H9 (cell line): ENCODE data around the gene PFN3. TPM values are rescaled to one million over a fixed set of nuclear protein-coding genes. Genes with fewer than 3 reads are reported as not detected.

Experiments
- DNase-seq: peaks from one replicate; pipeline ENCODE4 v3.0.0-alpha.2; 2017
- H2AFZ ChIP-seq: one replicate; pipeline ENCODE4 v1.6.1; 2013; ENCODE audit warnings: mild to moderate bottlenecking, low read length, control low read depth, moderate library complexity
- H2AK5ac ChIP-seq: 2 replicates; pipeline ENCODE4 v1.6.1; 2013; ENCODE audit warnings: low read length, control low read depth, mixed read lengths; ENCODE audit not compliant: insufficient read length
- H2BK120ac ChIP-seq: one replicate; pipeline ENCODE4 v1.6.1; 2013; ENCODE audit warnings: low read depth, mild to moderate bottlenecking, low read length, control low read depth, inconsistent platforms; ENCODE audit not compliant: poor library complexity, severe bottlenecking
- H2BK12ac ChIP-seq: 2 replicates; pipeline ENCODE4 v1.6.1; 2013; ENCODE audit warnings: low read length, control low read depth, mixed read lengths, low read depth; ENCODE audit not compliant: insufficient read length
- H2BK15ac ChIP-seq: 2 replicates; pipeline ENCODE4 v1.6.1; 2013; ENCODE audit warnings: low read depth, low read length, control low read depth
- H2BK20ac ChIP-seq: one replicate; pipeline ENCODE4 v1.6.1; 2013; ENCODE audit warnings: low read depth, mild to moderate bottlenecking, low read length, control low read depth, inconsistent platforms; ENCODE audit not compliant: poor library complexity, severe bottlenecking
- H2BK5ac ChIP-seq: 2 replicates; pipeline ENCODE4 v1.6.1; 2013; ENCODE audit warnings: low read length, control low read depth, mixed read lengths; ENCODE audit not compliant: insufficient read length
- H3K14ac ChIP-seq: 2 replicates; pipeline ENCODE4 v1.6.1; 2013; ENCODE audit warnings: low read length, control low read depth; ENCODE audit not compliant: insufficient read depth
- H3K18ac ChIP-seq: 2 replicates; pipeline ENCODE4 v1.6.1; 2013; ENCODE audit warnings: low read depth, mild to moderate bottlenecking, mixed read lengths, low read length, control low read depth; ENCODE audit not compliant: insufficient read length
- H3K23ac ChIP-seq: 2 replicates; pipeline ENCODE4 v1.6.1; 2013; ENCODE audit warnings: low read length, control low read depth, mixed read lengths, low read depth; ENCODE audit not compliant: insufficient read length
- H3K23me2 ChIP-seq: 2 replicates; pipeline ENCODE4 v1.6.1; 2013; ENCODE audit warnings: low read depth, mild to moderate bottlenecking, mixed read lengths, low read length, control low read depth; ENCODE audit not compliant: insufficient read length, poor library complexity, severe bottlenecking
- H3K27ac ChIP-seq: 2 replicates; pipeline ENCODE4 v1.5.1; 2013; ENCODE audit warnings: low read length, control low read depth, mixed read lengths, low read depth; ENCODE audit not compliant: insufficient read length
- H3K27me3 ChIP-seq: 2 replicates; pipeline ENCODE4 v1.6.1; 2013; ENCODE audit warnings: low read length, control low read depth, inconsistent platforms; ENCODE audit not compliant: insufficient read depth
- H3K4ac ChIP-seq: 2 replicates; pipeline ENCODE4 v1.6.1; 2013; ENCODE audit warnings: low read depth, mild to moderate bottlenecking, control low read depth, inconsistent platforms, low read length, moderate library complexity
- H3K4me1 ChIP-seq: 2 replicates; pipeline ENCODE4 v1.6.1; 2013; ENCODE audit warnings: low read length, control low read depth, inconsistent platforms; ENCODE audit not compliant: insufficient read depth
- H3K4me2 ChIP-seq: 2 replicates; pipeline ENCODE4 v1.6.1; 2013; ENCODE audit warnings: low read length, control low read depth, mixed read lengths; ENCODE audit not compliant: insufficient read length, insufficient read depth
- H3K56ac ChIP-seq: 2 replicates; pipeline ENCODE4 v1.6.1; 2013; ENCODE audit warnings: low read depth, mild to moderate bottlenecking, mixed read lengths, low read length, control low read depth; ENCODE audit not compliant: insufficient read length
- H3K79me1 ChIP-seq: 2 replicates; pipeline ENCODE4 v1.6.1; 2013; ENCODE audit warnings: low read depth, mild to moderate bottlenecking, moderate library complexity, low read length, control low read depth, inconsistent platforms; ENCODE audit not compliant: insufficient read depth, poor library complexity, severe bottlenecking
- H3K79me2 ChIP-seq: 2 replicates; pipeline ENCODE4 v1.6.1; 2013; ENCODE audit warnings: low read length, control low read depth, inconsistent platforms; ENCODE audit not compliant: insufficient read depth
- H3K9ac ChIP-seq: 2 replicates; pipeline ENCODE4 v1.6.1; 2013; ENCODE audit warnings: low read length, control low read depth, mixed read lengths; ENCODE audit not compliant: insufficient read length; ENCODE audit errors: extremely low read depth
- H3K9me3 ChIP-seq: one replicate; pipeline ENCODE4 v1.6.1; 2013; ENCODE audit warnings: low read depth, low read length, inconsistent platforms; ENCODE audit not compliant: control insufficient read depth
- H3T11ph ChIP-seq: one replicate; pipeline ENCODE4 v1.6.1; 2013; ENCODE audit warnings: mild to moderate bottlenecking, low read length, control low read depth, inconsistent platforms
- H4K20me1 ChIP-seq: one replicate; pipeline ENCODE4 v1.6.1; 2013; ENCODE audit not compliant: control insufficient read depth, insufficient read length, insufficient read depth
- H4K5ac ChIP-seq: 2 replicates; pipeline ENCODE4 v1.6.1; 2013; ENCODE audit warnings: low read depth, mild to moderate bottlenecking, mixed read lengths, low read length, control low read depth; ENCODE audit not compliant: insufficient read length
- H4K8ac ChIP-seq: replicated peaks from 2 replicates; pipeline ENCODE4 v1.6.1; 2013; ENCODE audit warnings: low read length, control low read depth, mixed read lengths, low read depth; ENCODE audit not compliant: insufficient read length
- H4K91ac ChIP-seq: 2 replicates; pipeline ENCODE4 v1.6.1; 2013; ENCODE audit warnings: low read depth, mild to moderate bottlenecking, moderate library complexity, mixed read lengths, low read length, control low read depth; ENCODE audit not compliant: insufficient read length
- H3K27ac Mint-ChIP-seq, 3 experiments: 2 replicates in 2 of 3; 3 replicates in 1 of 3; pipeline ENCODE4 v1.8.0; 2020 to 2021; ENCODE audit warnings: mixed read lengths in 3 of 3, mild to moderate bottlenecking in 1 of 3, moderate library complexity in 1 of 3
- H3K27me3 Mint-ChIP-seq: 2 replicates; pipeline ENCODE4 v1.8.0; 2021; ENCODE audit warnings: low read depth, mild to moderate bottlenecking, moderate library complexity, mixed read lengths
- H3K36me3 Mint-ChIP-seq, 3 experiments: 2 replicates in 2 of 3; 3 replicates in 1 of 3; pipeline ENCODE4 v1.8.0; 2020 to 2021; ENCODE audit warnings: low read depth in 3 of 3, mixed read lengths in 3 of 3; ENCODE audit not compliant: insufficient read depth in 1 of 3
- H3K4me1 Mint-ChIP-seq, 2 experiments: 2 replicates each; pipeline ENCODE4 v1.8.0; 2020; ENCODE audit warnings: mixed read lengths in 2 of 2
- H3K4me3 Mint-ChIP-seq, 2 experiments: 2 replicates in 1 of 2; 3 replicates in 1 of 2; pipeline ENCODE4 v1.8.0; 2020 to 2021; ENCODE audit warnings: mild to moderate bottlenecking in 2 of 2, mixed read lengths in 2 of 2, moderate library complexity in 1 of 2
- H3K9me3 Mint-ChIP-seq, 2 experiments: 2 replicates in 1 of 2; 3 replicates in 1 of 2; pipeline ENCODE4 v1.8.0; 2020; ENCODE audit warnings: mild to moderate bottlenecking in 2 of 2, mixed read lengths in 2 of 2, moderate library complexity in 1 of 2
- WGBS: extraction: QIAGEN DNeasy Blood & Tissue Kit; methylation state at CpG from one replicate; pipeline ENCODE4 v1.1.7; 2013; ENCODE audit warnings: missing lambda C conversion rate, low lambda C conversion rate, mixed read lengths; ENCODE audit not compliant: insufficient read length; ENCODE audit errors: extremely low coverage; 5-methylcytosine and 5-hydroxymethylcytosine counted together
- total RNA-seq: library from RNA; stranded (reverse); gene quantifications from 2 replicates; pipeline ENCODE4 v1.2.1, GENCODE V29; 2021
- TF ChIP-seq, protein P1 (sequence below): fragments of 200-600 bp; sonication (generic); conservative IDR thresholded peaks from 3 replicates; pipeline ENCODE4 v1.8.0; 2021; ENCODE audit warnings: antibody characterized with exemption, mild to moderate bottlenecking

The PFN3 gene
- total RNA-seq, 1 experiment from 2014 or later: not detected

DNA sequence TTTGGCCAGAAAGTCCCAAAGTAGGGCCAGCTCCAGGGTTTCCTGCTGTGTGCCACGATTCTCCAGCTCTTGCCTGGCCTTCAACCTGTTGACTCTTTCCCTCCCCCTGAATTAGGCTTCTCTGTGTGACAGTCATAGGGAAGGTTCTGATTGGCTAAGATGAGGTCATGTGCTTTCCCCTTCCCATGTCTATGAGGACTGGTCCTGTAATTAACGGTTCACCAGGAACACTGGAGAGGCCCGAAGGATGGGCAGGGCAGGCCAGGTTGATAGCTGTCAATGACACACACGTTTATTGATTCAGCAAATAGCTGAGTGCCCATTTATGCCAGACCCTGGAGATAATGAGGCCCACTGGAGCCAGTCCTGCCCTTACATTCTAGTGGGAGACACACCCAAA, 37.2 kb upstream of the PFN3 start:
- TF ChIP-seq, protein P1, sequence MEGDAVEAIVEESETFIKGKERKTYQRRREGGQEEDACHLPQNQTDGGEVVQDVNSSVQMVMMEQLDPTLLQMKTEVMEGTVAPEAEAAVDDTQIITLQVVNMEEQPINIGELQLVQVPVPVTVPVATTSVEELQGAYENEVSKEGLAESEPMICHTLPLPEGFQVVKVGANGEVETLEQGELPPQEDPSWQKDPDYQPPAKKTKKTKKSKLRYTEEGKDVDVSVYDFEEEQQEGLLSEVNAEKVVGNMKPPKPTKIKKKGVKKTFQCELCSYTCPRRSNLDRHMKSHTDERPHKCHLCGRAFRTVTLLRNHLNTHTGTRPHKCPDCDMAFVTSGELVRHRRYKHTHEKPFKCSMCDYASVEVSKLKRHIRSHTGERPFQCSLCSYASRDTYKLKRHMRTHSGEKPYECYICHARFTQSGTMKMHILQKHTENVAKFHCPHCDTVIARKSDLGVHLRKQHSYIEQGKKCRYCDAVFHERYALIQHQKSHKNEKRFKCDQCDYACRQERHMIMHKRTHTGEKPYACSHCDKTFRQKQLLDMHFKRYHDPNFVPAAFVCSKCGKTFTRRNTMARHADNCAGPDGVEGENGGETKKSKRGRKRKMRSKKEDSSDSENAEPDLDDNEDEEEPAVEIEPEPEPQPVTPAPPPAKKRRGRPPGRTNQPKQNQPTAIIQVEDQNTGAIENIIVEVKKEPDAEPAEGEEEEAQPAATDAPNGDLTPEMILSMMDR: no peak
- Histone ChIP-seq H3K23ac (no peak overlapping the region), H2BK120ac (no peak overlapping the region), H3T11ph (no peak overlapping the region), H3K18ac (no peak overlapping the region), H4K91ac (no peak overlapping the region), H3K14ac (no peak overlapping the region), H4K5ac (no peak overlapping the region), H3K9ac (no peak overlapping the region), H3K23me2 (no peaks in the 10 kb centered on the region), H3K4me1 (no peaks in the 10 kb centered on the region), H3K79me2 (no peaks in the 10 kb centered on the region), H3K27me3 (no peaks in the 10 kb centered on the region), H3K4ac (no peak overlapping the region), H4K20me1 (peaks cover 2% of the 10 kb centered on the region), H4K8ac (no peak overlapping the region), H2BK5ac (no peak overlapping the region), H2AFZ (no peak overlapping the region), H3K56ac (no peak overlapping the region), H3K79me1 (no peaks in the 10 kb centered on the region), H3K9me3 (no peaks in the 10 kb centered on the region), H3K4me2 (no peak overlapping the region), H2AK5ac (no peak overlapping the region), H2BK20ac (no peak overlapping the region), H3K27ac (no peak overlapping the region), H2BK15ac (no peak overlapping the region), H2BK12ac (no peak overlapping the region)
- Mint-ChIP-seq H3K36me3 (peaks cover 26 to 81% (median 65%) of the 10 kb centered on the region in 3 experiments), H3K27ac (no peak overlapping the region; a peak in 1 of 7 replicates), H3K27me3 (peaks cover 3% of the 10 kb centered on the region), H3K9me3 (peaks cover 0 to 3% of the 10 kb centered on the region in 2 experiments; a peak in 1 of 5 replicates), H3K4me1 (peaks cover 14 to 25% of the 10 kb centered on the region in 2 experiments), H3K4me3 (no peak overlapping the region; a peak in 1 of 5 replicates)
- WGBS: no CpG with 5 or more reads among the region's 4 CpGs
- peak; percentile 27 for DNase-seq
